Type B pancreatic cell (in vitro differentiated cells): ENCODE results near the gene RFTN1. TPM values are rescaled to one million over a fixed set of nuclear protein-coding genes. Genes with fewer than 3 reads are reported as not detected.

ENCODE experiments used
- DNase-seq: peaks from one replicate; pipeline ENCODE4 v3.0.0; 2021; ENCODE audit warnings: mixed read lengths; ENCODE audit not compliant: unreplicated experiment; ENCODE audit errors: extremely low spot score
- H3K27ac Mint-ChIP-seq: 2 replicates; pipeline ENCODE4 v1.8.0; 2021; ENCODE audit warnings: mild to moderate bottlenecking, mixed read lengths
- H3K27me3 Mint-ChIP-seq: 2 replicates; pipeline ENCODE4 v1.8.0; 2021; ENCODE audit warnings: mixed read lengths
- H3K36me3 Mint-ChIP-seq: 2 replicates; pipeline ENCODE4 v1.8.0; 2021; ENCODE audit warnings: mixed read lengths
- H3K4me1 Mint-ChIP-seq: one replicate; pipeline ENCODE4 v1.8.0; 2021; ENCODE audit warnings: mixed read lengths; ENCODE audit not compliant: unreplicated experiment
- H3K4me3 Mint-ChIP-seq: 2 replicates; pipeline ENCODE4 v1.8.0; 2021; ENCODE audit warnings: mild to moderate bottlenecking, mixed read lengths
- H3K9me3 Mint-ChIP-seq: 2 replicates; pipeline ENCODE4 v1.8.0; 2021; ENCODE audit warnings: mixed read lengths
- total RNA-seq: library from RNA; stranded (reverse); gene quantifications from 2 replicates; pipeline ENCODE4 v1.2.1, GENCODE V29; 2021; ENCODE audit warnings: low replicate concordance
- TF ChIP-seq, protein P1 (sequence below): fragments of 200-600 bp; sonication (generic); conservative IDR thresholded peaks from 2 replicates; pipeline ENCODE4 v1.5.0; 2021; ENCODE audit warnings: antibody characterized with exemption, mild to moderate bottlenecking

RFTN1 gene
- total RNA-seq, 1 donor from 2014 or later: 18.3 TPM

DNA sequence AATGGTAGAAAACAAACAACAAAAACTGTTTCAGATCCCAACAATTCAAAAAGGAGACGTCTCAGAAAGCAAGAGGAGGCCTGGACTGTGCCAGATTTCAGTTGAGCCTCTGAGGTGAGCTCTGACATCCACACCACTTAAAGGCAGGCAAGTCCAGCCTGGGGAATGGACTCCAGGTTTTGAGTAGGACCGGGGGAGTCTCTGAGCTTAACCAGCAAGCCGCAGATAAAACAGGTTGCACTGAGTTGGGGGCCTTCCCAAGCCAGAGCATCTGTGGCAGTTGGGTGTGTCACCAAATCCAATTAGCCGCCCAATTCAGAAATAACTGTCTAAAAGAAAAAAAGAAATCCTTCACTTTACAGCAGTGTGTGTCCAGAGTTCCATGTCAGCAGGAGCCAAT lies 193.8 kb downstream of the RFTN1 start:
- H3K27ac Mint-ChIP-seq: no peak overlapping the region
- H3K4me1 Mint-ChIP-seq: no peaks in the 10 kb centered on the region
- H3K9me3 Mint-ChIP-seq: no peaks in the 10 kb centered on the region
- H3K4me3 Mint-ChIP-seq: no peak overlapping the region
- DNase-seq: no peak
- TF ChIP-seq, protein P1, sequence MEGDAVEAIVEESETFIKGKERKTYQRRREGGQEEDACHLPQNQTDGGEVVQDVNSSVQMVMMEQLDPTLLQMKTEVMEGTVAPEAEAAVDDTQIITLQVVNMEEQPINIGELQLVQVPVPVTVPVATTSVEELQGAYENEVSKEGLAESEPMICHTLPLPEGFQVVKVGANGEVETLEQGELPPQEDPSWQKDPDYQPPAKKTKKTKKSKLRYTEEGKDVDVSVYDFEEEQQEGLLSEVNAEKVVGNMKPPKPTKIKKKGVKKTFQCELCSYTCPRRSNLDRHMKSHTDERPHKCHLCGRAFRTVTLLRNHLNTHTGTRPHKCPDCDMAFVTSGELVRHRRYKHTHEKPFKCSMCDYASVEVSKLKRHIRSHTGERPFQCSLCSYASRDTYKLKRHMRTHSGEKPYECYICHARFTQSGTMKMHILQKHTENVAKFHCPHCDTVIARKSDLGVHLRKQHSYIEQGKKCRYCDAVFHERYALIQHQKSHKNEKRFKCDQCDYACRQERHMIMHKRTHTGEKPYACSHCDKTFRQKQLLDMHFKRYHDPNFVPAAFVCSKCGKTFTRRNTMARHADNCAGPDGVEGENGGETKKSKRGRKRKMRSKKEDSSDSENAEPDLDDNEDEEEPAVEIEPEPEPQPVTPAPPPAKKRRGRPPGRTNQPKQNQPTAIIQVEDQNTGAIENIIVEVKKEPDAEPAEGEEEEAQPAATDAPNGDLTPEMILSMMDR: no peak
- H3K36me3 Mint-ChIP-seq: peaks cover 22% of the 10 kb centered on the region
- H3K27me3 Mint-ChIP-seq: no peaks in the 10 kb centered on the region

DNA sequence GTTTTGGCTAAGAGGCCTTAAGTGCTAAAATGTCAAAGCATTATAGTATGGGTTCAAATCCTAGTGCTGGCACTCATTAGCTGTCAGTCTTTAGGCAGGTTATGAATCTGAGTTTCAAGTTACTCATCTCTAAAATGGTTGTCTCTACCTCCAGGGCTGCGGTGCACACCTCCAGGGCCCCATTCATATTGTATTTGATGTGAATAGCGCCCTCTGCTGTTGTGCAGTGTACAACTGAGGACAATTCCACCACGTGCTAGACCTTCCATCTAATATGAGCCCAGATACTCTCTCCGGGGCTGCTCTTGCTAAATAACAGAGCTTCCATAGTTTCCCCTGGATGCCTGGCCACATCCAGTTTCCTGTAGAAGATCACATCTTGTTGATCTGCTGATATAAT lies 194.2 kb downstream of the RFTN1 start:
- no peak for DNase-seq
- Mint-ChIP-seq H3K4me3 (no peak overlapping the region), H3K4me1 (no peaks in the 10 kb centered on the region), H3K27ac (no peak overlapping the region), H3K9me3 (no peaks in the 10 kb centered on the region), H3K36me3 (peaks cover 22% of the 10 kb centered on the region), H3K27me3 (no peaks in the 10 kb centered on the region)
- TF ChIP-seq, protein P1: peak; percentile 56

DNA sequence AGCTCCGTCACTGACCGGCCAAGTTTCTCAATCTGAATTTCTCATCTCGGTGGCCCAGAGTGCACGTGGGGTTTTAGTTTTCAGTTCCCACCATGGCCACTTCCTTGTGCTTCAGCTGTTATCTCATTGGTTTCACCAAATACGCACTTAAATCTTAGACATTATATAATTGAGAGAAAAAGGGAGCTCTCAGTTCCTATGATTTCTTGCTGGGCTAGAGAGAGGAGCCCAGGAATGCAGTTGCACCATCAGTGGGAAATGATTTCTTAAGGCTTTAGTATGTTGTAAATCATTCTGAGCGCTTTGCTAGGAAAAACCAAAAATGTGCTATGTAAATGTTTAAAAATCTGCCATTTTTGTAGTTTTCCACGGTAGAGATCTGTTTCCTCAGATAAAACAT lies 195.3 kb downstream of the RFTN1 start:
- Mint-ChIP-seq H3K27me3 (no peaks in the 10 kb centered on the region), H3K4me3 (no peak overlapping the region), H3K27ac (no peak overlapping the region), H3K9me3 (no peaks in the 10 kb centered on the region), H3K4me1 (no peaks in the 10 kb centered on the region), H3K36me3 (peaks cover 22% of the 10 kb centered on the region)
- DNase-seq: no peak
- TF ChIP-seq, protein P1: no peak

DNA sequence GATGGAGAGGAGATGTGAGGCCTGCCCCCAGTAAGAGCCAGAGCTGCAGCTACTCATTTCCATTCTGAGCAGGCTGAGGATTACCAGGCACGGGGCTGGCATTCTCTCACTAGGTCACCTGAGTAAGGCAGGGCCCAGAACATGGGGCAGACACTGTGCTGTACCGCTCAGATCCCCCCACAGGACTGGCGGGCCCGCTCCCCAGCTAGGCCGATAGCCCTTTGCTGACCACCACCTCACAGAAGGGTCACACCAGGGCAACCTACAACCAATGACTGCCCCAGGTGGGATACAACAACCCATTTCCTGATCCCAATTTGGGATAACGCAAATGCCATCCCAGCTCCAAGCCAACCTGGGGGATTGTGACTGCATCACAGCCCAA lies 195.9 kb downstream of the RFTN1 start:
- Mint-ChIP-seq H3K36me3 (peaks cover 22% of the 10 kb centered on the region), H3K4me3 (no peak overlapping the region), H3K9me3 (no peaks in the 10 kb centered on the region), H3K27me3 (no peaks in the 10 kb centered on the region), H3K4me1 (no peaks in the 10 kb centered on the region), H3K27ac (no peak overlapping the region)
- TF ChIP-seq, protein P1: no peak
- DNase-seq: no peak

DNA sequence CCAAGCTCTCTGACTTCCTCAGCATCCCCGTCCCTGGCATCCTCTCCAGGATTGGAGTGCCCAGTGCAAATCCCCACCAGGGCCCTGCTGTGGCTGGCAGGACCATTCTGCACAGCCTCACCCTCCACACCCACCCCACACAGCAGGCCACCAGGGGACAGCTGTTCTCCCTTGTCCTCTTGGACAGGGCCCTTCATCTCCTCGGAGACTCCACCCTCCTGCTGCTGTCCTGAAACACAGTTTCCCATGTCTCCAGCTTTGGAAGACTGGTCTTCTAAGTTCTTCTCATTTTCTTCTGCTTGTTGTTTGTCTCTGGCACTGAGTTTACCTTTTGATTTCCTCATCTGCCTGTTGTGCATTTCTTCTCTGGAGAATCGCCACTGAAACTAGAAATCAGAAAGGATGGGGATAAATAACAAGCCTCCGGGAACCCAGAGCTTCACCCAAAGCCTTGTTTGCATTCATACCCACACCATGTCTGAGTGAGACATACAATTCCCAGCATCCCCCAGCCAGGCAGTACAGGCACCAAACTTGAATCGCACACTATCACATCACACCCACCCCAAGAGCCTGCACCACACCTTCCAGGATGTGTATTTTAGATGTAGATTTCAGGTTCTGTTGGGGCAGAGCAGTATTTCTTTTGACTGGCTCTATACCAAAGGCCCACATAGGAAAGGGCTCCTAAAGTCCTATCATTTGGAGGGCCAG lies 196.5 kb downstream of the RFTN1 start:
- no peak overlapping the region for H3K27ac Mint-ChIP-seq
- peaks cover 3% of the 10 kb centered on the region for H3K4me1 Mint-ChIP-seq
- H3K27me3 Mint-ChIP-seq: no peaks in the 10 kb centered on the region
- H3K9me3 Mint-ChIP-seq: no peaks in the 10 kb centered on the region
- no peak for DNase-seq
- no peak overlapping the region for H3K4me3 Mint-ChIP-seq
- H3K36me3 Mint-ChIP-seq: peaks cover 28% of the 10 kb centered on the region
- TF ChIP-seq, protein P1: no peak
